ENCODE results near the gene COL27A1.

DNA sequence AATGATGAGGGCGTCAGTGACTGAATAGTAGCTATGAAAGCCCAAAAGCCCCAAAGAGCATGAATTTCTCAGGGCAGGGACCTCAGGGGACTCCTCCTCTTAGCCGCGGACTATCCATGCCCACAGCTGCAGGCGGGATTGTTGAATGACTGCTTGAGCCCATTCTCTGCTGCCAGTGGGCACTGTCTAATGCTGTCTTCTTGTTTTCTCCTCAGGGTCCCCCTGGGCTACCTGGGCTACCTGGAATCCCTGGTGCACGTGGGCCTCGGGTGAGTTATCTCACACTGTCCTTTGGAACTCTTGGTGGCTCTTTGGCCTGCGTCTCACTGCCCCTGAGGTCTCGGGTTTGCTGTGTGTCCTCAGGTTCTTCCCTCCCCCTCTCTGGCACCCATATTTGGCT lies 22.7 kb downstream of the COL27A1 start:
- TF ChIP-seq, protein P1, sequence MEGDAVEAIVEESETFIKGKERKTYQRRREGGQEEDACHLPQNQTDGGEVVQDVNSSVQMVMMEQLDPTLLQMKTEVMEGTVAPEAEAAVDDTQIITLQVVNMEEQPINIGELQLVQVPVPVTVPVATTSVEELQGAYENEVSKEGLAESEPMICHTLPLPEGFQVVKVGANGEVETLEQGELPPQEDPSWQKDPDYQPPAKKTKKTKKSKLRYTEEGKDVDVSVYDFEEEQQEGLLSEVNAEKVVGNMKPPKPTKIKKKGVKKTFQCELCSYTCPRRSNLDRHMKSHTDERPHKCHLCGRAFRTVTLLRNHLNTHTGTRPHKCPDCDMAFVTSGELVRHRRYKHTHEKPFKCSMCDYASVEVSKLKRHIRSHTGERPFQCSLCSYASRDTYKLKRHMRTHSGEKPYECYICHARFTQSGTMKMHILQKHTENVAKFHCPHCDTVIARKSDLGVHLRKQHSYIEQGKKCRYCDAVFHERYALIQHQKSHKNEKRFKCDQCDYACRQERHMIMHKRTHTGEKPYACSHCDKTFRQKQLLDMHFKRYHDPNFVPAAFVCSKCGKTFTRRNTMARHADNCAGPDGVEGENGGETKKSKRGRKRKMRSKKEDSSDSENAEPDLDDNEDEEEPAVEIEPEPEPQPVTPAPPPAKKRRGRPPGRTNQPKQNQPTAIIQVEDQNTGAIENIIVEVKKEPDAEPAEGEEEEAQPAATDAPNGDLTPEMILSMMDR (IDR thresholded peaks at IDR 0.05) = no peak
- TF ChIP-seq EZH2 (IDR thresholded peaks at IDR 0.05; ENCODE audit: borderline replicate concordance, insufficient read depth, low read depth, low read length, poor library complexity, severe bottlenecking) = no peak
